ENCODE measurements around the gene ETS1.

The ETS1 gene

GRCh38 chr11:128424271-128424711 is 163.1 kb downstream of the ETS1 start:
- no peaks in the 10 kb centered on the region for H3K79me2 ChIP-seq (ENCODE audit: insufficient read depth, low read depth)
- H4K20me1 ChIP-seq (ENCODE audit: insufficient read depth) = no peaks in the 10 kb centered on the region
- no peak overlapping the region for H3K4me2 ChIP-seq
- H3K9ac ChIP-seq = no peak overlapping the region
- H3K4me1 ChIP-seq (ENCODE audit: low read depth, poor library complexity, severe bottlenecking) = peaks cover 9% of the 10 kb centered on the region
- no peak overlapping the region for H3K27ac ChIP-seq
- TF ChIP-seq, protein P1, sequence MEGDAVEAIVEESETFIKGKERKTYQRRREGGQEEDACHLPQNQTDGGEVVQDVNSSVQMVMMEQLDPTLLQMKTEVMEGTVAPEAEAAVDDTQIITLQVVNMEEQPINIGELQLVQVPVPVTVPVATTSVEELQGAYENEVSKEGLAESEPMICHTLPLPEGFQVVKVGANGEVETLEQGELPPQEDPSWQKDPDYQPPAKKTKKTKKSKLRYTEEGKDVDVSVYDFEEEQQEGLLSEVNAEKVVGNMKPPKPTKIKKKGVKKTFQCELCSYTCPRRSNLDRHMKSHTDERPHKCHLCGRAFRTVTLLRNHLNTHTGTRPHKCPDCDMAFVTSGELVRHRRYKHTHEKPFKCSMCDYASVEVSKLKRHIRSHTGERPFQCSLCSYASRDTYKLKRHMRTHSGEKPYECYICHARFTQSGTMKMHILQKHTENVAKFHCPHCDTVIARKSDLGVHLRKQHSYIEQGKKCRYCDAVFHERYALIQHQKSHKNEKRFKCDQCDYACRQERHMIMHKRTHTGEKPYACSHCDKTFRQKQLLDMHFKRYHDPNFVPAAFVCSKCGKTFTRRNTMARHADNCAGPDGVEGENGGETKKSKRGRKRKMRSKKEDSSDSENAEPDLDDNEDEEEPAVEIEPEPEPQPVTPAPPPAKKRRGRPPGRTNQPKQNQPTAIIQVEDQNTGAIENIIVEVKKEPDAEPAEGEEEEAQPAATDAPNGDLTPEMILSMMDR (conservative IDR thresholded peaks at IDR 0.05; ENCODE audit: low read depth, low read length) = no peak
- no peaks in the 10 kb centered on the region for H3K36me3 ChIP-seq (ENCODE audit: insufficient read depth)
- H3K4me3 ChIP-seq (IDR thresholded peaks at IDR 0.05; ENCODE audit: insufficient read depth, low read depth, low read length) = no peak overlapping the region
- no peak overlapping the region for H2AFZ ChIP-seq (ENCODE audit: low read depth)
- no peaks in the 10 kb centered on the region for H3K27me3 ChIP-seq (ENCODE audit: insufficient read depth, low read depth)

GRCh38 chr11:128422576-128423370 is 164.6 kb downstream of the ETS1 start:
- Histone ChIP-seq H3K4me3 (IDR thresholded peaks at IDR 0.05; ENCODE audit: insufficient read depth, low read depth, low read length) (no peak overlapping the region), H3K27me3 (ENCODE audit: insufficient read depth, low read depth) (no peaks in the 10 kb centered on the region), H3K4me1 (ENCODE audit: low read depth, poor library complexity, severe bottlenecking) (peaks cover 12% of the 10 kb centered on the region), H3K9ac (no peak overlapping the region), H3K27ac (no peak overlapping the region), H3K4me2 (no peak overlapping the region), H3K79me2 (ENCODE audit: insufficient read depth, low read depth) (no peaks in the 10 kb centered on the region), H2AFZ (ENCODE audit: low read depth) (no peak overlapping the region), H4K20me1 (ENCODE audit: insufficient read depth) (no peaks in the 10 kb centered on the region), H3K36me3 (ENCODE audit: insufficient read depth) (no peaks in the 10 kb centered on the region)
- TF ChIP-seq, protein P1 (conservative IDR thresholded peaks at IDR 0.05; ENCODE audit: low read depth, low read length) = no peak

GRCh38 chr11:128421577-128422330 is 165.6 kb downstream of the ETS1 start:
- Histone ChIP-seq H3K4me3 (IDR thresholded peaks at IDR 0.05; ENCODE audit: insufficient read depth, low read depth, low read length) (no peak overlapping the region), H3K4me1 (ENCODE audit: low read depth, poor library complexity, severe bottlenecking) (peaks cover 17% of the 10 kb centered on the region), H4K20me1 (ENCODE audit: insufficient read depth) (no peaks in the 10 kb centered on the region), H3K4me2 (no peak overlapping the region), H3K27me3 (ENCODE audit: insufficient read depth, low read depth) (no peaks in the 10 kb centered on the region), H2AFZ (ENCODE audit: low read depth) (no peak overlapping the region), H3K27ac (no peak overlapping the region), H3K79me2 (ENCODE audit: insufficient read depth, low read depth) (no peaks in the 10 kb centered on the region), H3K36me3 (ENCODE audit: insufficient read depth) (no peaks in the 10 kb centered on the region), H3K9ac (no peak overlapping the region)
- TF ChIP-seq, protein P1 (conservative IDR thresholded peaks at IDR 0.05; ENCODE audit: low read depth, low read length) = no peak

DNA sequence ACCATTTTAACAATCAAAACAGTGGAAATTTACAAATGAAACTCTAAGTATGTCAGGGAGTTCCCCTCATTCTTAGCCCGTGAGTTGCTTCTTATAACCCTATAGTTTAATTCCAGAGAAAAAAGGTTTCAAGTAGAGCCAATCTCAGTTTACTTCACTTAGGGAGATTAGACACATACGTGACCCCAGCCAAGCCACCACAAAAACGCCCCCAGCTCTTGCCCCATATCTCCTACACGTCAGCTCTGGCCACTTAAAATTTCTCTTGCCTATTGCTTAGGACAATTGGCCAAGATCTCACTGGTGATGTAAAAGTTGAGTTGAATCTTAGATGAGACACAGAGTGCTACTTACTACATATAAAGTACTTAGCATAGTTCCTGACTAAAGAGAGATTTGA is 166.4 kb downstream of the ETS1 start:
- H4K20me1 ChIP-seq (ENCODE audit: insufficient read depth) = no peaks in the 10 kb centered on the region
- TF ChIP-seq, protein P1 (conservative IDR thresholded peaks at IDR 0.05; ENCODE audit: low read depth, low read length) = no peak
- H3K9ac ChIP-seq = no peak overlapping the region
- H2AFZ ChIP-seq (ENCODE audit: low read depth) = no peak overlapping the region
- no peak overlapping the region for H3K4me3 ChIP-seq (IDR thresholded peaks at IDR 0.05; ENCODE audit: insufficient read depth, low read depth, low read length)
- H3K36me3 ChIP-seq (ENCODE audit: insufficient read depth) = no peaks in the 10 kb centered on the region
- H3K4me1 ChIP-seq (ENCODE audit: low read depth, poor library complexity, severe bottlenecking) = peaks cover 25% of the 10 kb centered on the region
- no peaks in the 10 kb centered on the region for H3K79me2 ChIP-seq (ENCODE audit: insufficient read depth, low read depth)
- H3K27me3 ChIP-seq (ENCODE audit: insufficient read depth, low read depth) = no peaks in the 10 kb centered on the region
- no peak overlapping the region for H3K27ac ChIP-seq
- H3K4me2 ChIP-seq = no peak overlapping the region
